HepG2 (cell line): ENCODE data around the gene CDRT4. TPM values are rescaled to one million over a fixed set of nuclear protein-coding genes. Genes with fewer than 3 reads are reported as not detected.

Experiments used
- ETS1 ChIP-seq: sonication (generic); formaldehyde crosslinking; IDR thresholded peaks from 2 replicates; pipeline ENCODE4 v1.4.0; 2020; ENCODE audit warnings: missing genetic modification reagents
- EZH2 ChIP-seq: conservative IDR thresholded peaks from 2 replicates; pipeline ENCODE4 v1.6.1; 2012; ENCODE audit warnings: mild to moderate bottlenecking, low read depth, low read length, moderate library complexity
- KAT2B ChIP-seq: fragments of 150-350 bp; IDR thresholded peaks from 2 replicates; pipeline ENCODE4 v1.6.1; 2014; ENCODE audit warnings: low read depth, low read length, borderline replicate concordance
- MAFF ChIP-seq: IDR thresholded peaks from 2 replicates; pipeline ENCODE4 v1.6.1; 2011; ENCODE audit warnings: low read depth, low read length, improper control_type of control experiment
- MLLT10 ChIP-seq: sonication (generic); formaldehyde crosslinking; IDR thresholded peaks from 2 replicates; pipeline ENCODE4 v1.4.0; 2020; ENCODE audit warnings: missing genetic modification reagents
- ZNF232 ChIP-seq: sonication (generic); formaldehyde crosslinking; IDR thresholded peaks from 2 replicates; pipeline ENCODE4 v1.4.0; 2020; ENCODE audit warnings: missing genetic modification reagents, borderline replicate concordance
- ZNF552 ChIP-seq: sonication (generic); formaldehyde crosslinking; IDR thresholded peaks from 2 replicates; pipeline ENCODE4 v1.9.0; 2022; ENCODE audit warnings: missing genetic modification reagents, mild to moderate bottlenecking, borderline replicate concordance
- polyA plus RNA-seq, 8 experiments: library from polyadenylated mRNA; depleted of rRNA in 3 of 8; stranded (reverse) in 7 of 8; unstranded in 1 of 8; fragments of >200 nt; fragmentation: Illumina TruSeq in 4 of 8; extraction: Trizol in 4 of 8; gene quantifications; 2 replicates each; pipeline versions ENCODE4 v1.2.1 to v1.2.3, GENCODE V29; 2011 to 2016; ENCODE audit warnings: low read depth in 4 of 8, missing spikeins in 1 of 8, mixed read lengths in 1 of 8; ENCODE audit not compliant: insufficient read depth in 1 of 8
- total RNA-seq, 5 experiments: library from RNA; depleted of rRNA; stranded (reverse); fragments of >200 nt; fragmentation: Illumina TruSeq; extraction: Trizol; gene quantifications; 2 replicates each; pipeline ENCODE4 v1.2.3, GENCODE V29; 2016; ENCODE audit warnings: low read depth in 1 of 5
- TF ChIP-seq, protein P1 (sequence below), 2 experiments: sonication (generic) in 1 of 2; formaldehyde crosslinking in 1 of 2; IDR thresholded peaks; 2 replicates each; pipeline versions ENCODE4 v1.6.1 to v1.9.0; 2014 to 2022; ENCODE audit warnings: antibody characterized with exemption in 1 of 2, borderline replicate concordance in 1 of 2, inconsistent platforms in 1 of 2, low read depth in 1 of 2, missing genetic modification reagents in 1 of 2

Gene CDRT4
- total and polyA plus RNA-seq, 2 of the 13 experiments (the other 11 are each of a cell fraction or from before 2014, with no cell fraction given) = 5.8 to 12.1 TPM

- TF ChIP-seq, protein P1, sequence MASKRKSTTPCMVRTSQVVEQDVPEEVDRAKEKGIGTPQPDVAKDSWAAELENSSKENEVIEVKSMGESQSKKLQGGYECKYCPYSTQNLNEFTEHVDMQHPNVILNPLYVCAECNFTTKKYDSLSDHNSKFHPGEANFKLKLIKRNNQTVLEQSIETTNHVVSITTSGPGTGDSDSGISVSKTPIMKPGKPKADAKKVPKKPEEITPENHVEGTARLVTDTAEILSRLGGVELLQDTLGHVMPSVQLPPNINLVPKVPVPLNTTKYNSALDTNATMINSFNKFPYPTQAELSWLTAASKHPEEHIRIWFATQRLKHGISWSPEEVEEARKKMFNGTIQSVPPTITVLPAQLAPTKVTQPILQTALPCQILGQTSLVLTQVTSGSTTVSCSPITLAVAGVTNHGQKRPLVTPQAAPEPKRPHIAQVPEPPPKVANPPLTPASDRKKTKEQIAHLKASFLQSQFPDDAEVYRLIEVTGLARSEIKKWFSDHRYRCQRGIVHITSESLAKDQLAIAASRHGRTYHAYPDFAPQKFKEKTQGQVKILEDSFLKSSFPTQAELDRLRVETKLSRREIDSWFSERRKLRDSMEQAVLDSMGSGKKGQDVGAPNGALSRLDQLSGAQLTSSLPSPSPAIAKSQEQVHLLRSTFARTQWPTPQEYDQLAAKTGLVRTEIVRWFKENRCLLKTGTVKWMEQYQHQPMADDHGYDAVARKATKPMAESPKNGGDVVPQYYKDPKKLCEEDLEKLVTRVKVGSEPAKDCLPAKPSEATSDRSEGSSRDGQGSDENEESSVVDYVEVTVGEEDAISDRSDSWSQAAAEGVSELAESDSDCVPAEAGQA (IDR thresholded peaks at IDR 0.05; ENCODE audit: low read depth) = no peak
- TF ChIP-seq, protein P1 (CRISPR knock-in tag; IDR thresholded peaks at IDR 0.05; ENCODE audit: borderline replicate concordance) = no peak
- TF ChIP-seq ZNF552 (CRISPR knock-in tag) (no peak), EZH2 (no peak), ETS1 (CRISPR knock-in tag) (no peak), MAFF (no peak), MLLT10 (CRISPR knock-in tag) (no peak), KAT2B (no peak), ZNF232 (CRISPR knock-in tag) (no peak)
- TF ChIP-seq, all 625 proteins: peak for 0
Observed at GRCh38 chr17:15469260-15469659, 1.8 kb upstream of the CDRT4 start (continued).
